Measurements from ENCODE around the gene SMARCB1. TPM values are rescaled to one million over a fixed set of nuclear protein-coding genes. Genes with fewer than 3 reads are reported as not detected.

Gene SMARCB1
- total RNA-seq, 1 experiment from 2014 or later, result 172 TPM

- ChIA-PET POLR2A (ENCODE audit: low non-redundant PET) (no interaction called here), CTCF (interaction anchor here (0.9 kb wide), 1 partner anchor 13 kb away, joined by 9 read pairs; no protein-coding TSS in a partner anchor)
- Histone ChIP-seq H3K27ac (ENCODE audit: low read depth, low read length, poor library complexity, severe bottlenecking) (peak overlapping the region; percentile 50), H3K36me3 (ENCODE audit: insufficient read depth, low read length, poor library complexity, severe bottlenecking) (no peaks in the 10 kb centered on the region), H3K9me3 (ENCODE audit: low read depth, low read length, poor library complexity, severe bottlenecking) (no peaks in the 10 kb centered on the region), H3K4me3 (ENCODE audit: low read depth, low read length, poor library complexity, severe bottlenecking) (peak overlapping the region; percentile 48), H3K27me3 (replicated peaks; ENCODE audit: insufficient read depth, low read depth, low read length, poor library complexity) (no peaks in the 10 kb centered on the region), H3K4me1 (ENCODE audit: insufficient read depth, low read length, poor library complexity, severe bottlenecking) (peaks cover 8% of the 10 kb centered on the region)
- TF ChIP-seq EZH2 (IDR thresholded peaks at IDR 0.05; ENCODE audit: borderline replicate concordance, low read depth, low read length, poor library complexity, severe bottlenecking) (no peak), CTCF (conservative IDR thresholded peaks at IDR 0.05; ENCODE audit: low read depth, low read length) (no peak)
- DNase-seq (ENCODE audit: low spot score), result no peak
- intact Hi-C loops (cut with micrococcal nuclease; ENCODE audit: unreplicated experiment), result no loop called here
- BruUV-seq (replicated peaks), result no TSS peak
Observed at GRCh38 chr22:23772315-23772648, 14.5 kb upstream of the SMARCB1 start.

DNA sequence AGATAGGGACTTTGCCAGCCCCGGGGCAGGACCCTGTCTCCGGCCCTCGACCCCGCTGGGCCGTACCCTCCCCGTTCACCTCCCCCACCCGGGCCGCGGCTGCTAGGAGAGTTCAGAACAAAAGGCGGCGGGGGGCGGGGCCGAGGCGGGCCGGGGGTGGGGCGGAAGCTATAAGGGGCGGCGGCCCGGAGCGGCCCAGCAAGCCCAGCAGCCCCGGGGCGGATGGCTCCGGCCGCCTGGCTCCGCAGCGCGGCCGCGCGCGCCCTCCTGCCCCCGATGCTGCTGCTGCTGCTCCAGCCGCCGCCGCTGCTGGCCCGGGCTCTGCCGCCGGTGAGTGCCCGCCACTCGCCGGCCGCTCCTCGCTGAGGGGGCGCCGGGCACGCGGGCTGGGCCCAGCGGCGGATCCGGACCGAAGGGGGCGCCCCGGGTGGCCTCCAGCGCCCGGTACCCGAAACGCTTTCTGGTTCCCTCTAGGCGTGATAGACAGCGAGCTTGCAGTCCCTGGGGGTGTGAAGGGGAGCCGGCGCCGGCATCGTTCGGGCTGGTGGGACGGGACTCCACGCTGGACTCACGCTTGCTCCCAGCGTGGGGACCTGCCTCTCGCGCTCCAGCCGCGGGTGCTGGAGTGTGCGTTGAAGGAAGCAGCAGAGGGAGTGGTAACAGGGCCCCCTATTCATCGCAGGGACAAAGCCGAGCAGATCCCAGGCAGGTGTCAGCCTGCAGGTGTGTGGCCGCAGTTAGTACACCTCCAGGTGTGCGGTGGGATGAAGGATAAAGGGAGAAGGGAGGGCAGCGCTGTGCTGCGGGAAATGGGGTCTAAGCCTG, 13.9 kb upstream of the SMARCB1 start, which contains the start of gene MMP11:
Gene MMP11, plus strand, starts transcription at position 201 of the 825 bp plus-strand sequence. Its CDS starts 22 bp downstream, at position 223.
- DNase-seq (ENCODE audit: low spot score), result peak; percentile 62
- intact Hi-C loops (cut with micrococcal nuclease; ENCODE audit: unreplicated experiment), result no loop called here
- ChIA-PET CTCF (interaction anchor here (0.6 to 0.9 kb wide), 2 partner anchors 13 to 342 kb away, joined by 4 to 9 read pairs; no protein-coding TSS in a partner anchor), POLR2A (ENCODE audit: low non-redundant PET) (no interaction called here)
- BruUV-seq (replicated peaks), result no TSS peak
- Histone ChIP-seq H3K4me3 (ENCODE audit: low read depth, low read length, poor library complexity, severe bottlenecking) (peak within 1 kb of the TSS; percentile 48), H3K4me1 (ENCODE audit: insufficient read depth, low read length, poor library complexity, severe bottlenecking) (peaks cover 10% of the 10 kb centered on the region), H3K27ac (ENCODE audit: low read depth, low read length, poor library complexity, severe bottlenecking) (peak within 1 kb of the TSS; percentile 50), H3K27me3 (replicated peaks; ENCODE audit: insufficient read depth, low read depth, low read length, poor library complexity) (no peaks in the 10 kb centered on the region), H3K36me3 (ENCODE audit: insufficient read depth, low read length, poor library complexity, severe bottlenecking) (no peaks in the 10 kb centered on the region), H3K9me3 (ENCODE audit: low read depth, low read length, poor library complexity, severe bottlenecking) (no peaks in the 10 kb centered on the region)
- no peak for TF ChIP-seq EZH2 (IDR thresholded peaks at IDR 0.05; ENCODE audit: borderline replicate concordance, low read depth, low read length, poor library complexity, severe bottlenecking)

DNA sequence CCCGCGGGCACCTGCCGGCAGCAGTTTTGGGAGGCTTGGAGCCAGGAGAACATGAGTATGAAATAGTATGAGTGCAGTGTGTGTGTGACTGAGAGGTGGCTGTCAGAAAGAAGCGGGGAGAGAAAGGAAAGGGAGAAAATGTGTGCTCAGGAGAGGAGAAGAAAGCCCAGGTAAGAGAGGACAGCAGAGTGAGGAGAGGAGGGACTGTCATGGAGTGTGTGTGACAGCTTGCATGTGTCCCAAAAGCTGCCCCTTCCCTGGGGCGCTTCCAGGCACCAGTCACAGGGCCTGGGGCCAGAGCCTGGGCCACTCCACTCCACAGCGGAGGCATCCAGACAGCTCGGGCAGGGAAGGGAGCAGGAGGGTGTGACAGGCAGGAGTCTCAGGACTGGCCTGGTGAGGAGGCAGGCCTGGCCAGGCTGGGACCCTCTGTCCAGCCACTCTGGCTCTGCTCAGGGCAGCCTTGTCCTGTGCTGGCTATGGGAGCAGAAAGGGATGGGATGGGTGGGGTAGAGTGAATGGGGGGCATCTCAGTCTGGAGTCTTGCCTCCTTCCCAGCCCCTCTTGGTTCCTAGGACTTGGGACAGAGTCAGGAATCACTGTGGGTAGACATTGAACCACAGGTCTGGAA, 13.2 kb upstream of the SMARCB1 start:
- Histone ChIP-seq H3K4me3 (ENCODE audit: low read depth, low read length, poor library complexity, severe bottlenecking) (peak overlapping the region; percentile 48), H3K27me3 (replicated peaks; ENCODE audit: insufficient read depth, low read depth, low read length, poor library complexity) (no peaks in the 10 kb centered on the region), H3K9me3 (ENCODE audit: low read depth, low read length, poor library complexity, severe bottlenecking) (no peaks in the 10 kb centered on the region), H3K27ac (ENCODE audit: low read depth, low read length, poor library complexity, severe bottlenecking) (no peak overlapping the region), H3K36me3 (ENCODE audit: insufficient read depth, low read length, poor library complexity, severe bottlenecking) (no peaks in the 10 kb centered on the region), H3K4me1 (ENCODE audit: insufficient read depth, low read length, poor library complexity, severe bottlenecking) (peaks cover 10% of the 10 kb centered on the region)
- ChIA-PET POLR2A (ENCODE audit: low non-redundant PET) (no interaction called here), CTCF (no interaction called here)
- DNase-seq (ENCODE audit: low spot score), result no peak
- no TSS peak for BruUV-seq (replicated peaks)
- intact Hi-C loops (cut with micrococcal nuclease; ENCODE audit: unreplicated experiment), result no loop called here
- TF ChIP-seq CTCF (conservative IDR thresholded peaks at IDR 0.05; ENCODE audit: low read depth, low read length) (no peak), EZH2 (IDR thresholded peaks at IDR 0.05; ENCODE audit: borderline replicate concordance, low read depth, low read length, poor library complexity, severe bottlenecking) (no peak)
